AG09319 (cell line): ENCODE measurements around the gene CFAP157.

Source experiments
- DNase-seq: peaks from one replicate; pipeline ENCODE4 v3.0.0-alpha.2; 2010; ENCODE audit warnings: low read depth; ENCODE audit errors: extremely low read depth
- TF ChIP-seq, protein P1 (sequence below): IDR thresholded peaks from 2 replicates; pipeline ENCODE4 v1.5.1; 2011; ENCODE audit warnings: low read depth, mild to moderate bottlenecking, inconsistent platforms, low read length, moderate library complexity

Gene CFAP157

DNA sequence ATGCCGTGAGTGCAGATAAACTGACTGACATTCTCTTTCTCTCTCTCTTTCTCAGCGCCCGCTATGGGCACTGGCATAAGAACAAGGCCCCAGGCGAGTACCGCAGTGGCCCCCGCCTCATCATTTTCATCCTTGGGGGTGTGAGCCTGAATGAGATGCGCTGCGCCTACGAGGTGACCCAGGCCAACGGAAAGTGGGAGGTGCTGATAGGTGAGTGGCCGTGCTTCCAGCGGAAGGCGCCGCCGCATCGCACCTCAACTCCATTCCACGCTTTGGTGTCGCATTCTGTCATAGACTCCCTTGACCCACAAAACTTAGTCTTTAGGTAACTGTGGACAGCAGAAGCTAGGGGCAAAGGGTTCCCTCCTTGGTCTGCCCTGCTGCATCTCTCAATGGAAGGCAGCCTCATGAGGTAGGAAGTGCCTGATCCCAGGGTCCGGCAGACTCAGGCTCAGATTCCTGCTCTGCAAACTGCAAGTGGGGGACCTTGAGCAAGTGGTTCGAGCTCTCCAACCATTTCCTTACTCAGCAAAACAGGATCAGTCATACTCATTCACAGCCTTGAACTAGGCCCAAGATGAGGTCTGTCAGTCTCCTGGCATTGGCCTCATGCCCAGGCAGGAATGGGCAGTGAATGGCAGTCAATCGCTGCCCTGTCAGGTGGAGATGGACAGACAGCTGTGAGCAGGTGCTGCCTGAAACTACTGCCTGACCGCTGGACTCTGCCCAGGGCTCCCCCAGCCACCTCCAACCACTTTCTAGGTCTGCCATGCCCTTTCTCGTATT lies 24.2 kb upstream of the CFAP157 start:
- TF ChIP-seq, protein P1, sequence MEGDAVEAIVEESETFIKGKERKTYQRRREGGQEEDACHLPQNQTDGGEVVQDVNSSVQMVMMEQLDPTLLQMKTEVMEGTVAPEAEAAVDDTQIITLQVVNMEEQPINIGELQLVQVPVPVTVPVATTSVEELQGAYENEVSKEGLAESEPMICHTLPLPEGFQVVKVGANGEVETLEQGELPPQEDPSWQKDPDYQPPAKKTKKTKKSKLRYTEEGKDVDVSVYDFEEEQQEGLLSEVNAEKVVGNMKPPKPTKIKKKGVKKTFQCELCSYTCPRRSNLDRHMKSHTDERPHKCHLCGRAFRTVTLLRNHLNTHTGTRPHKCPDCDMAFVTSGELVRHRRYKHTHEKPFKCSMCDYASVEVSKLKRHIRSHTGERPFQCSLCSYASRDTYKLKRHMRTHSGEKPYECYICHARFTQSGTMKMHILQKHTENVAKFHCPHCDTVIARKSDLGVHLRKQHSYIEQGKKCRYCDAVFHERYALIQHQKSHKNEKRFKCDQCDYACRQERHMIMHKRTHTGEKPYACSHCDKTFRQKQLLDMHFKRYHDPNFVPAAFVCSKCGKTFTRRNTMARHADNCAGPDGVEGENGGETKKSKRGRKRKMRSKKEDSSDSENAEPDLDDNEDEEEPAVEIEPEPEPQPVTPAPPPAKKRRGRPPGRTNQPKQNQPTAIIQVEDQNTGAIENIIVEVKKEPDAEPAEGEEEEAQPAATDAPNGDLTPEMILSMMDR, result no peak
- no peak for DNase-seq

DNA sequence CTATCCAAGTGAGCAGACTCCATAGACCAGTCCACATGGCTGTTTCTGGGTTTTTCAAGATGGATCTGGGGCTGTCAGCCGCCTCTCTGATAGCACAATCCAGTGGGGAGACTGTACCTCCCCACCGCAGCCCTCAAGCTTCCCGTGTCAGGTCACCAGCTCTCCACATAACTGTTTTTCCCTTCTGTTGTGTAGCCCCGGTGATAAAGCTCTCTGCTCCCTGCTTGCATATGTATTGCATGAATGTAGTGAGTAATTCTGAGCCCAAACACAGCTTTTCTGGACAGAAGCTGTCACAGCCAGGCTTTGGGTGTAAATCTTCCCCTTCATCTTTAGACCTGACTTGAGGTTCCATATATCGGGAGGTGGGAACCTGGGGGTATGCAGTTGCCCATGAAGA lies 23.1 kb upstream of the CFAP157 start:
- no peak for DNase-seq
- TF ChIP-seq, protein P1, result no peak

DNA sequence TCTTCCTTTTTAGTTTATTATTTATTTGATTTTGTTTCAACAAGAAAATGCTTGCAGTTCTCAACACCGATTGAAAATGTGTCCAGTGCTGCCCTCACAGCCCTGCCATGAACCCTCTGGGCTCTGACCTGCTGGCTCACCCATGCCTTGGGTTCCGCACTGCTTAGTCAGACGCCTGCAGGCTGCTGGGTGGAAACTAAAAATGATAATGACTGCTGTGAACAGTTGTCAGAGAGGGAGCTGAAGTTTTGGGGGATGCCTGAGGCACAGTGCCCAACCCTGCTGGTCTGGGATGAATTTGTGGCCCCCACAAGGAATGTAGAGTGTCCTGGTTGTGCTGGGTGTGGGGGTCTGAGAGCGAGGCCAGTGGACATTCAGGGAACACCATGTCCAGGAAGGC lies 22.2 kb upstream of the CFAP157 start:
- no peak for DNase-seq
- TF ChIP-seq, protein P1, result no peak

GRCh38 chr9:127686461-127687393 lies 20.1 kb upstream of the CFAP157 start:
- DNase-seq, result no peak
- TF ChIP-seq, protein P1, result no peak

DNA sequence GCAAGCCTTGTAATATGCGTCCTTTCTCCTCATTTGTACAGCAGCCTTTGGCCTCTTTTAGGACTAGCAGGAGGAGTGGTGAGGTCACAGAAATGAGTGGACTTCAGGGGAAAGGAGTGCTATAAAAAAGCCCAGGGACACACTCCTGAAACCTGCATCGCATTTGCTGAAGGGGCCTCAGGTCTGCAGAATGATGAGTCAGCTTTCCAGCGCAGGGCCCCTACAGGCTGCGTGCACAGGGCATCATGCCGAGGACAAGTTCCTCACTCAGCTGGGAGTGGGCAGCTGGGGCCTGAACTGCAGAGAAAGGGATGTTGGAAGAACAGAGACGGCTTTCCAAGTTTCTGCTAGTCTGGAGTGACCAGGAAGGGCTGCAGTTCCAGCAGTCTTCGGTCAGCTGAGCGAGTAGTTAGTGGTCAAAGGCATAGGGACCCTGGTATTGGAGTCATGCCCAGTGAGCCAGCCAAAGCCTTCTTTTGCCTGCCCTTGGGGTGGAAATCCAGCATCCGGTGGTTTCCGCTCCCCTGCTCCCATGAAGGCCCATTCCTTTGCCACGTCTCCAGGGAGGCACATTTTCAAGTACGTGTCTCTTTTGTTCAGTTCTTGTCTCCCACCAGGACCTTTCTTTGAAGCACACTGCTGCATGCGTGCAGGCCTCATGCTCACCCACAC lies 17.3 kb upstream of the CFAP157 start:
- TF ChIP-seq, protein P1, result no peak
- no peak for DNase-seq

DNA sequence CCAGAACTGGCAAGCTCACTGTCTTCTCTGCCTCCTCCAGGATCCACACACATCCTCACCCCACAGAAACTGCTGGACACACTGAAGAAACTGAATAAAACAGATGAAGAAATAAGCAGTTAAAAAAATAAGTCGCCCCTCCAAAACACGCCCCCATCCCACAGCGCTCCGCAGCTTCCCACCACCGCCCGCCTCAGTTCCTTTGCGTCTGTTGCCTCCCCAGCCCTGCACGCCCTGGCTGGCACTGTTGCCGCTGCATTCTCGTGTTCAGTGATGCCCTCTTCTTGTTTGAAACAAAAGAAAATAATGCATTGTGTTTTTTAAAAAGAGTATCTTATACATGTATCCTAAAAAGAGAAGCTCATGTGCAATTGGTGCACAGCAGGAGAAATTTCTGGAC lies 16.1 kb upstream of the CFAP157 start:
- no peak for DNase-seq
- TF ChIP-seq, protein P1, result no peak
